HepG2 (cell line): ENCODE results near the gene DNAJC10. TPM values are rescaled to one million over a fixed set of nuclear protein-coding genes. Genes with fewer than 3 reads are reported as not detected.

Source experiments
- ATAC-seq: fragments of 200-7000 bp; cut with Tn5 transposase; 3 replicates; pipeline ENCODE4 v1.9.1; 2020; ENCODE audit warnings: mild to moderate bottlenecking, moderate library complexity
- BruUV-seq: library from RNA; stranded (reverse); fragments of 400-500 nt; replicated peaks from 2 replicates; lab custom pipeline; 2021; lab: Mats Ljungman, UMichigan
- CTCF ChIA-PET: fragments of 300-600 bp; formaldehyde crosslinking; extraction: SDS; loops from one replicate; lab custom pipeline; 2021; ENCODE audit warnings: low total read pairs, inconsistent platforms, low intra/inter-chr PET ratio; lab: Yijun Ruan, JAX
- POLR2A ChIA-PET: fragments of 350-600 bp; sonication (Branson Sonifier 250); formaldehyde crosslinking; loops from one replicate; lab custom pipeline; 2020; ENCODE audit warnings: antibody characterized with exemption, inconsistent platforms; lab: Yijun Ruan, JAX
- DNase-seq: peaks from one replicate; pipeline ENCODE4 v3.0.0-alpha.2; 2015; ENCODE audit warnings: low spot score
- FAIRE-seq: peaks from 3 replicates; lab custom pipeline; 2011; peaks lifted over from hg19 to GRCh38; lab: Jason Lieb, UNC
- H2AFZ ChIP-seq: one replicate; pipeline ENCODE4 v1.6.1; 2011; ENCODE audit warnings: low read length, inconsistent platforms
- H3K27ac ChIP-seq: fragments of 300-600 bp; 3 replicates; pipeline ENCODE4 v1.8.0; 2011; ENCODE audit warnings: mixed run types, mild to moderate bottlenecking, mixed read lengths, low read length, inconsistent platforms; ENCODE audit not compliant: insufficient read depth; ENCODE audit errors: extremely low read length
- H3K27me3 ChIP-seq, 2 experiments: fragments of 200-600 bp in 1 of 2; 2 replicates in 1 of 2; 3 replicates in 1 of 2; pipeline versions ENCODE4 v1.6.0 to v1.8.0; 2011; ENCODE audit warnings: low read length in 2 of 2, mild to moderate bottlenecking in 2 of 2, moderate library complexity in 2 of 2, inconsistent platforms in 1 of 2; ENCODE audit not compliant: insufficient read depth in 2 of 2, control insufficient read depth in 1 of 2
- H3K36me3 ChIP-seq, 2 experiments: fragments of 200-600 bp in 1 of 2; replicated peaks in 1 of 2; 2 replicates in 1 of 2; 3 replicates in 1 of 2; pipeline versions ENCODE4 v1.5.1 to v1.8.0; 2011; ENCODE audit warnings: low read length in 2 of 2, inconsistent platforms in 1 of 2; ENCODE audit not compliant: insufficient read depth in 2 of 2, control insufficient read depth in 1 of 2
- H3K4me1 ChIP-seq: 2 replicates; pipeline ENCODE4 v1.5.1; 2012; ENCODE audit warnings: low read length, inconsistent platforms; ENCODE audit not compliant: insufficient read depth
- H3K4me2 ChIP-seq: 2 replicates; pipeline ENCODE4 v1.6.0; 2011; ENCODE audit warnings: low read depth, low read length, inconsistent platforms
- H3K4me3 ChIP-seq, 3 experiments: fragments of 200-600 bp in 1 of 3; sonication (generic), shearing (Covaris generic) in 1 of 3; replicated peaks in 1 of 3; 2 replicates each; pipeline ENCODE4 v1.5.1; 2011 to 2016; ENCODE audit warnings: low read length in 3 of 3, inconsistent platforms in 2 of 3, low read depth in 2 of 3, mild to moderate bottlenecking in 2 of 3, control low read depth in 1 of 3, mixed read lengths in 1 of 3; ENCODE audit not compliant: insufficient read depth in 1 of 3
- H3K79me2 ChIP-seq: one replicate; pipeline ENCODE4 v1.6.1; 2011; ENCODE audit warnings: low read length, inconsistent platforms; ENCODE audit not compliant: insufficient read depth
- H3K9ac ChIP-seq: 2 replicates; pipeline ENCODE4 v1.6.0; 2011; ENCODE audit warnings: mild to moderate bottlenecking, low read depth, low read length, inconsistent platforms; ENCODE audit not compliant: insufficient read depth
- H3K9me3 ChIP-seq: 2 replicates; pipeline ENCODE4 v1.5.1; 2012; ENCODE audit warnings: mild to moderate bottlenecking, low read length
- H4K20me1 ChIP-seq: 2 replicates; pipeline ENCODE4 v1.6.0; 2011; ENCODE audit warnings: inconsistent platforms, mild to moderate bottlenecking, low read length, moderate library complexity; ENCODE audit not compliant: insufficient read depth
- FOXO1 ChIP-seq: sonication (generic); formaldehyde crosslinking; IDR thresholded peaks from 2 replicates; pipeline ENCODE4 v1.4.0; 2020; ENCODE audit warnings: missing genetic modification reagents
- FOXO4 ChIP-seq: sonication (generic); formaldehyde crosslinking; conservative IDR thresholded peaks from 2 replicates; pipeline ENCODE4 v1.8.1; 2023; ENCODE audit warnings: missing genetic modification reagents
- FOXP4 ChIP-seq: sonication (generic); formaldehyde crosslinking; IDR thresholded peaks from 2 replicates; pipeline ENCODE4 v1.4.0; 2020; ENCODE audit warnings: missing genetic modification reagents
- HMG20A ChIP-seq: IDR thresholded peaks from 2 replicates; pipeline ENCODE4 v1.6.1; 2016; ENCODE audit warnings: borderline replicate concordance
- HOXA7 ChIP-seq: sonication (generic); formaldehyde crosslinking; IDR thresholded peaks from 2 replicates; pipeline ENCODE4 v1.8.1; 2022; ENCODE audit warnings: mild to moderate bottlenecking, missing genetic modification reagents, moderate library complexity
- REST ChIP-seq, 2 experiments: IDR thresholded peaks; 2 replicates each; pipeline ENCODE4 v1.6.1; 2011 to 2012; ENCODE audit warnings: low read length in 2 of 2, borderline replicate concordance in 1 of 2, low read depth in 1 of 2, mild to moderate bottlenecking in 1 of 2, moderate library complexity in 1 of 2
- TAF1 ChIP-seq: sonication (generic); formaldehyde crosslinking; IDR thresholded peaks from 2 replicates; pipeline ENCODE4 v1.4.0; 2020; ENCODE audit warnings: missing genetic modification reagents
- THYN1 ChIP-seq: sonication (generic); formaldehyde crosslinking; IDR thresholded peaks from 2 replicates; pipeline ENCODE4 v1.8.1; 2023; ENCODE audit warnings: low read depth, mild to moderate bottlenecking, moderate library complexity, missing genetic modification reagents, borderline replicate concordance
- ZBTB39 ChIP-seq: sonication (generic); formaldehyde crosslinking; IDR thresholded peaks from 2 replicates; pipeline ENCODE4 v1.5.0; 2020; ENCODE audit warnings: missing genetic modification reagents
- ZGPAT ChIP-seq: IDR thresholded peaks from 2 replicates; pipeline ENCODE4 v1.6.1; 2016; ENCODE audit warnings: mild to moderate bottlenecking
- ZNF670 ChIP-seq: sonication (generic); formaldehyde crosslinking; IDR thresholded peaks from 2 replicates; pipeline ENCODE4 v1.8.0; 2022; ENCODE audit warnings: mild to moderate bottlenecking, missing genetic modification reagents, borderline replicate concordance
- WGBS: methylation state at CpG from one replicate; pipeline ENCODE4 v1.1.6; 2017; ENCODE audit warnings: low lambda C conversion rate; 5-methylcytosine and 5-hydroxymethylcytosine counted together
- in situ Hi-C: cut with HindIII; loops from 2 replicates; pipeline ENCODE4 v1.10.0; 2017; ENCODE audit warnings: low pct_unique_long_range_greater_than_20kb; ENCODE audit not compliant: extremely low pct_ligation_motif_present
- intact Hi-C: fragments of 100-400 bp; cut with micrococcal nuclease; formaldehyde crosslinking; loops from one replicate; pipeline ENCODE4 v1.10.0; 2022; ENCODE audit not compliant: unreplicated experiment
- polyA plus RNA-seq, 8 experiments: library from polyadenylated mRNA; depleted of rRNA in 3 of 8; stranded (reverse) in 7 of 8; unstranded in 1 of 8; fragments of >200 nt; fragmentation: Illumina TruSeq in 4 of 8; extraction: Trizol in 4 of 8; gene quantifications; 2 replicates each; pipeline versions ENCODE4 v1.2.1 to v1.2.3, GENCODE V29; 2011 to 2016; ENCODE audit warnings: low read depth in 4 of 8, missing spikeins in 1 of 8, mixed read lengths in 1 of 8; ENCODE audit not compliant: insufficient read depth in 1 of 8
- total RNA-seq, 5 experiments: library from RNA; depleted of rRNA; stranded (reverse); fragments of >200 nt; fragmentation: Illumina TruSeq; extraction: Trizol; gene quantifications; 2 replicates each; pipeline ENCODE4 v1.2.3, GENCODE V29; 2016; ENCODE audit warnings: low read depth in 1 of 5

DNAJC10 gene
- total and polyA plus RNA-seq, 2 of the 13 experiments (the other 11 are each of a cell fraction or from before 2014, with no cell fraction given) = 44.1 to 178 TPM

DNA sequence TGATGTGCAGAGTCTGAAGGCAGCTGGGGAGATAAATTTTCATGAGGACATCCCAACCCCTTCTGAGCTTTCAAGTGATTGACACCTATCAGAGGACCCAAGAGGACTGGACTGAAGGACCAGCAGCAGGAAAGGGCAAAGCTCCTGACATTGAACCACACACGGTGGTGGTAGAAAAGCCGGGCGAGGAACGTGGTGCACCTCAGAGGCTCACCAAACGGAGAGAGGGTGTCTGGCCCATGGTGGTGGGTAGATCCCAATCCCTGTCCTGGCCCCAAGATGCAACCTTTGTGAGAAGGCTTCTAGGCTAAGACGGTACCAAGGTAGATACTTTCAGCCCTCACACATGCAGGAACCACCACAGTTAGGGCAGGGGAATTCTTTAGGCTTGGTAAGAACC is 98.3 kb downstream of the DNAJC10 start (continued):
- TF ChIP-seq FOXO4 (CRISPR knock-in tag) (0 out of 2 replicates have a peak, but pooled peaks have one; percentile 40), ZBTB39 (0 out of 2 replicates have a peak, but pooled peaks have one; percentile 32)

GRCh38 chr2:182814804-182815203 is 98.7 kb downstream of the DNAJC10 start:
- H3K27me3 ChIP-seq = no peaks in the 10 kb centered on the region
- H3K4me3 ChIP-seq = 0 out of 6 replicates have a peak overlapping the region, but pooled peaks of 1 of the 3 experiments have one; percentile 26
- peak; percentile 47; the same call in 1 of the 2 replicates for TF ChIP-seq FOXO1 (CRISPR knock-in tag)
- no peak for TF ChIP-seq HOXA7
- peak in 1 of 2 experiments; percentile 54; a peak in 1 of 4 replicates for TF ChIP-seq REST (IDR thresholded peaks at IDR 0.05; ENCODE audit: borderline replicate concordance in 1 of 2, low read depth in 1 of 2, low read length in 2 of 2)
- TF ChIP-seq TAF1 (CRISPR knock-in tag) = no peak
- TF ChIP-seq ZNF670 (CRISPR knock-in tag) = peak; percentile 38; the same call in 1 of the 2 replicates
- 0 out of 2 replicates have a peak, but pooled peaks have one; percentile 36 for TF ChIP-seq ZGPAT (CRISPR knock-in tag)
- TF ChIP-seq THYN1 = no peak
- TF ChIP-seq FOXP4 = 0 out of 2 replicates have a peak, but pooled peaks have one; percentile 27
- peak; percentile 41; the same call in 1 of the 2 replicates for TF ChIP-seq HMG20A (CRISPR knock-in tag)

More at GRCh38 chr2:182814804-182815203, 98.7 kb downstream of the DNAJC10 start:
- Histone ChIP-seq H3K36me3 (no peaks in the 10 kb centered on the region), H3K9me3 (no peaks in the 10 kb centered on the region), H2AFZ (peak overlapping the region; percentile 13), H3K9ac (no peak overlapping the region), H3K27ac (peak overlapping the region; percentile 36), H3K79me2 (no peaks in the 10 kb centered on the region), H4K20me1 (no peaks in the 10 kb centered on the region), H3K4me2 (peak overlapping the region; percentile 62), H3K4me1 (peaks cover 34% of the 10 kb centered on the region)
- WGBS = 4% methylated on average over 3 of the region's 3 CpGs
- CTCF ChIA-PET = no interaction called here
- no TSS peak for BruUV-seq
- FAIRE-seq = peak; percentile 55
- peak; percentile 72 for DNase-seq
- in situ Hi-C loops = no loop called here
- peak; percentile 97 for ATAC-seq
- POLR2A ChIA-PET = no interaction called here
- intact Hi-C loops = no loop called here
